Right cardiac atrium (tissue), 5 donors: ENCODE results near the gene SPRR4. TPM values are rescaled to one million over a fixed set of nuclear protein-coding genes. Genes with fewer than 3 reads are reported as not detected.

Experiments
- ATAC-seq, 2 donors: fragments of 200-7000 bp; cut with Tn5 transposase; one replicate each; pipeline versions ENCODE4 v1.8.0 to v1.9.1; 2020; ENCODE audit warnings: moderate library complexity in 2 of 2, mild to moderate bottlenecking in 1 of 2
- DNase-seq, 3 donors: peaks; one replicate each; pipeline ENCODE4 v3.0.0-alpha.2; 2020
- H3K27ac ChIP-seq: one replicate; pipeline ENCODE4 v1.5.1; 2013; ENCODE audit warnings: mild to moderate bottlenecking, low read length, control low read depth, moderate library complexity
- H3K27me3 ChIP-seq: one replicate; pipeline ENCODE4 v1.6.1; 2013; ENCODE audit not compliant: control insufficient read depth, insufficient read depth
- H3K4me1 ChIP-seq: one replicate; pipeline ENCODE4 v1.6.1; 2013; ENCODE audit warnings: low read length; ENCODE audit not compliant: control insufficient read depth, insufficient read depth
- H3K4me3 ChIP-seq: one replicate; pipeline ENCODE4 v1.5.1; 2013; ENCODE audit warnings: low read length, control low read depth
- H3K9me3 ChIP-seq: one replicate; pipeline ENCODE4 v1.6.1; 2013; ENCODE audit warnings: low read length; ENCODE audit not compliant: control insufficient read depth
- WGBS: extraction: QIAGEN DNeasy Blood & Tissue Kit; methylation state at CpG from one replicate; pipeline ENCODE4 v1.1.7; 2013; 5-methylcytosine and 5-hydroxymethylcytosine counted together
- intact Hi-C, 4 donors: fragments of 100-400 bp; cut with DNase I; formaldehyde crosslinking; loops; one replicate each; pipeline versions ENCODE4 v1.11.0 to v1.14.0; 2022 to 2023
- long read RNA-seq, 4 donors: library from polyadenylated mRNA; unstranded; transcript quantifications; one replicate each; pipeline ENCODE4 v2.0.0, GENCODE V29; 2020 to 2021
- polyA plus RNA-seq: library from polyadenylated mRNA; stranded (reverse); fragments of 200-250 nt; gene quantifications from one replicate; pipeline ENCODE4 v1.2.3, GENCODE V29; 2013
- total RNA-seq, 4 donors: library from RNA; stranded (reverse); fragmentation: NEBNext Ultra II Directional; extraction: Animal tissue kit (Norgen Biotek cat#: 25700); gene quantifications; one replicate each; pipeline ENCODE4 v1.2.1, GENCODE V29; 2021
- donor health status: healthy with polysubstance abuse.
- donor health status: DM: no; HTN: yes; CAD: no.
- donor health status: DM: no; HTN: no; CAD: no.
- donor health status: DM: no; HTN: yes; CAD: no; lungs with severe emphysema.
- donor health status: DM: yes; HTN: yes; CAD: no.

Gene SPRR4
- not detected for total RNA-seq
- not detected for polyA plus RNA-seq
- long read RNA-seq, donor 1: 0 reads
- long read RNA-seq, donor 2: 0 reads
- long read RNA-seq, donor 3: 0 reads
- long read RNA-seq, donor 4: 0 reads

DNA sequence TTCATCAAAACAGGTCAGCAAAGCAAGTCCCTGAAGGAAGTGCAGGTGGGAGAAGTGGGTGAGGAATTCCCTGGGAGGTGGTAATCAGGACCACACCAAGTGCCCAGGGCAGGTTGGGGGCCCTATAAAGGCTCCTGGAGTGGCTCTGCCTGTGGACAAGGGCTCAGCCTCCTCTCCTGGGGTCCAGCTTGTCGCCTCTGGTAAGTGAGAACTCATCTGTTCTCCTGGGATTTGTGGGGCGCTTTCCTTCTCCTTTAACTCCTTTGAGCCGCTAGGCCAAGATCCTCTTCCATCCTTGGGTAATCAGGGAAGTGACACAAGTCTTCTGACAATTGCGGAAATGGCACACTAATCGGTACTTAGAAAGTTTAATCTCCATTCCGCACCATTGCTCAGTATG is at the start of gene SPRR4:
Gene SPRR4, plus strand, starts transcription at position 154 of the 400 bp plus-strand sequence. CDS start 1,243 bp downstream, outside the sequence.
- intact Hi-C loops: no loop called here
- Histone ChIP-seq H3K9me3 (peaks cover 3% of the 10 kb centered on the region), H3K27me3 (no peaks in the 10 kb centered on the region), H3K4me1 (no peaks in the 10 kb centered on the region), H3K4me3 (no peak within 1 kb of the TSS), H3K27ac (no peak within 1 kb of the TSS)
- 84% methylated on average over 6 of the region's 6 CpGs for WGBS
- ATAC-seq: no peak
- DNase-seq: no peak

DNA sequence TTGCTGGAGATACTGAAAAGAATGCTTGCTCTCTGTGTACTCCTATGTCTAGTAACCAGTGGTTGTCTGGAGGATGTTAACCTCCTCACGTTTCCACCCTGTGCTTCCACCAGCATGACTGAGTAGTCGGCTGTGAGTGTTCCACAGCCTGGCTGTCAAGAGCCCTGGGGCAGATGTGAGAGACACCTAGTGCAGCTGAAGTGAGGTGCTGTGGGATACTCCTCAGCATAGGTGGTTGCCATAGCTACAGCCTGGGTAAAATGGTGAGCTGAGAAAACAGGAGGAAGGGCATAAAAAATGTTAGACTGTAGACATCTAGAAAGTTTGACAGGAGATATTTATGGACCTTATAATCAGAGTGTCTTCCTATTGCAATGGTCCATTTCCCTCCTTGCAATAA is 46.3 kb upstream of the SPRR4 start:
- Histone ChIP-seq H3K27me3 (no peaks in the 10 kb centered on the region), H3K27ac (no peak overlapping the region), H3K9me3 (peaks cover 6% of the 10 kb centered on the region), H3K4me3 (no peak overlapping the region), H3K4me1 (no peaks in the 10 kb centered on the region)
- ATAC-seq (no peak), DNase-seq (no peak)
- intact Hi-C loops: no loop called here
- WGBS: 43% methylated on average over 2 of the region's 2 CpGs

- 69% methylated on average over 3 of the region's 3 CpGs for WGBS
- no peak for ATAC-seq
- intact Hi-C loops: no loop called here
- H3K4me3 ChIP-seq: no peak overlapping the region
- no peak overlapping the region for H3K27ac ChIP-seq
- no peak for DNase-seq
- H3K27me3 ChIP-seq: no peaks in the 10 kb centered on the region
- no peaks in the 10 kb centered on the region for H3K4me1 ChIP-seq
- H3K9me3 ChIP-seq: peaks cover 6% of the 10 kb centered on the region
These were observed 44.4 kb upstream of the SPRR4 start for GRCh38 chr1:152926091-152926490.

- WGBS: 90% methylated on average over 3 of the region's 3 CpGs
- H3K9me3 ChIP-seq: peaks cover 6% of the 10 kb centered on the region
- DNase-seq: no peak
- H3K27ac ChIP-seq: no peak overlapping the region
- ATAC-seq: no peak
- no peak overlapping the region for H3K4me3 ChIP-seq
- intact Hi-C loops: no loop called here
- no peaks in the 10 kb centered on the region for H3K4me1 ChIP-seq
- no peaks in the 10 kb centered on the region for H3K27me3 ChIP-seq
These were observed 41.8 kb upstream of the SPRR4 start for GRCh38 chr1:152928671-152929070.

DNA sequence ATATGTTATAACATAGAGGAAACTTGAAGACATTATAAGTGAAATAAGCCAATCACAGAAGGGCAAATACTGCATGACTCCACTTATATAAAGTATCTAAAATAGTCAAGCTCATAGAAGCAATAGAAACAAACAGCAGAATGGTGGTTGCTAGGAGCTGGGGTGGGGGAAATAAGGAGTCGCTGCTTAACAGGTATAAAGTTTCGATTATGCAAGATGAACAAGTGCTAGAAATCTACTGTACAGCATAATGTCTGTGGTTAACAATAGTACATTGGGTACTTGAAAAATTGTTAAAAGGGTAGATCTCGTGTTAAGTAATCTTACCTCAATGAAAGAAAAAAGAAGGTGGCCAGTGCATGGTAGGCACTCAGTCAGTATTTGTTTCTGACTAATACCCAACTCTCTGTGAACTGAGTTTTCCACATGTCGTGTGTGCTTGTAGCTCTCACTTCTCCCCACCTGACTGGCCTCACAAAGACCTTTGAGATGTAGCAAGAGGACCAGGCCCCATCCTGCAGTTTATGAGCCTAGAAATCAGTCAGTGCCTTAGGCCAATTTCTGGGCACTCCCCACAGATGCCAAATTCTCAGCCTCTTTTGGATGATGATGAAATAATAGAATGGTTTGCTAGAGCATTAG is 38.2 kb upstream of the SPRR4 start:
- H3K9me3 ChIP-seq: peaks cover 2% of the 10 kb centered on the region
- intact Hi-C loops: no loop called here
- no peak for DNase-seq
- no peaks in the 10 kb centered on the region for H3K27me3 ChIP-seq
- H3K4me1 ChIP-seq: no peaks in the 10 kb centered on the region
- no peak for ATAC-seq
- no peak overlapping the region for H3K4me3 ChIP-seq
- 68% methylated on average over 4 of the region's 4 CpGs for WGBS
- H3K27ac ChIP-seq: no peak overlapping the region

DNA sequence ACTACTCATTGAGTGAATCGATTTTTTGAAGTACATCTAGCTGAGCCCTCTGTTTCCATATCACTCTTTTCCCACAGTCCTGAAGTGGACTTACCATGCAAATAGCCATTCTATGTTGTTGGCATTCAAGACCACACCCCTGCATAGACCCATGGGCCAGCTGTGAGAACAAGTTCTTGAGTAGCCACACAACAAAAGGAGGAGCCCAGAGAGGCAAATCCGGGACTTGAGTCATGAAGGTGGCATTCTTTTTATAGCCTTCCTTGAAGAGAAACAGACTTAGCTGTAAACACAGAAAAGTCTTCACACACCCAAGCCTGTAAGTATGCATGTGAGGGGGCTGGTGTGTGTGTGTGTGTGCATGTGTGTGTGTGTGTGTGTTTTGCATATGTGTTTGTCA is 37.3 kb upstream of the SPRR4 start:
- Histone ChIP-seq H3K4me3 (no peak overlapping the region), H3K9me3 (peaks cover 2% of the 10 kb centered on the region), H3K27ac (no peak overlapping the region), H3K4me1 (no peaks in the 10 kb centered on the region), H3K27me3 (no peaks in the 10 kb centered on the region)
- DNase-seq (no peak), ATAC-seq (no peak)
- intact Hi-C loops: no loop called here
- WGBS: 75% methylated on average over 2 of the region's 2 CpGs

- Histone ChIP-seq H3K9me3 (no peaks in the 10 kb centered on the region), H3K27ac (no peak overlapping the region), H3K4me1 (no peaks in the 10 kb centered on the region), H3K27me3 (no peaks in the 10 kb centered on the region), H3K4me3 (no peak overlapping the region)
- WGBS: 79% methylated on average over 1 of the region's 1 CpG
- intact Hi-C loops: no loop called here
- DNase-seq: no peak
- ATAC-seq: no peak
These were observed 29.8 kb upstream of the SPRR4 start for GRCh38 chr1:152940614-152941013.

DNA sequence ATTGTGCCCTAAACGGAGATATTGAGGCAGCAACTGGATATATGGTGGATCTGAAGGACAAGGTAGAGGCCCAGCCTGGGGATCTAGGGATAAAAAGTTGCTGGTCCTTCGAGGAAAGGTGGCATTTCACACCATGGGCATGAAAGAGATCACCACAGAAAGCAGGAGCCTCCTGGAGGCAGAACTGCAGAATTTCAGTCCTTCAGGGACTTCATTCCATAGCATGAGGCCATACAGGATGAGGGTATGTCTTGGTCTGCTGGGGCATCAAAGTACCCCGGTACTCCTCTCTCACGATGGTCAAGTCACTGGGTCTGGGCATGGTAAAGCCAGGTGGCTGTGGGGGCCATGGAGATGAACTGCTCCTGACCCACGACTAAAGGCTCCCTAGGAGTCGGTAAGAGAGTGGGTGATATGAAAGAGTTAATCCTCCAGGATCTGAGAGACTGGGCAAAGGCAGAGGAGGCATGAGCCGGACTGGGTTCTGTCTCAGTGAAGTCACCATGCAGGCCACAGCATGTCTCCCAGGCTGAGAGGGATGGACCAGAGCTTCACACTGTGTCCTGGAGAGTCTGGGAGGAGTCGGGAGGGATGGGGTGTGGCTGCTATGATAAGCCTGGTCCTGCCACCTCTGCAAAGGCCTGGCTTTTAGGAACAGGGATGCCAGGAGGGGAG is 29.3 kb upstream of the SPRR4 start:
- ATAC-seq (no peak), DNase-seq (no peak)
- intact Hi-C loops: no loop called here
- WGBS: 55% methylated on average over 8 of the region's 8 CpGs
- no peak overlapping the region for H3K4me3 ChIP-seq
- H3K27ac ChIP-seq: no peak overlapping the region
- H3K4me1 ChIP-seq: no peaks in the 10 kb centered on the region
- H3K27me3 ChIP-seq: no peaks in the 10 kb centered on the region
- H3K9me3 ChIP-seq: no peaks in the 10 kb centered on the region

- H3K9me3 ChIP-seq: no peaks in the 10 kb centered on the region
- ATAC-seq: no peak
- H3K4me1 ChIP-seq: no peaks in the 10 kb centered on the region
- 79% methylated on average over 2 of the region's 2 CpGs for WGBS
- DNase-seq: no peak
- H3K4me3 ChIP-seq: no peak overlapping the region
- H3K27me3 ChIP-seq: no peaks in the 10 kb centered on the region
- no peak overlapping the region for H3K27ac ChIP-seq
- intact Hi-C loops: no loop called here
These were observed 28.3 kb upstream of the SPRR4 start for GRCh38 chr1:152942161-152942560.

DNA sequence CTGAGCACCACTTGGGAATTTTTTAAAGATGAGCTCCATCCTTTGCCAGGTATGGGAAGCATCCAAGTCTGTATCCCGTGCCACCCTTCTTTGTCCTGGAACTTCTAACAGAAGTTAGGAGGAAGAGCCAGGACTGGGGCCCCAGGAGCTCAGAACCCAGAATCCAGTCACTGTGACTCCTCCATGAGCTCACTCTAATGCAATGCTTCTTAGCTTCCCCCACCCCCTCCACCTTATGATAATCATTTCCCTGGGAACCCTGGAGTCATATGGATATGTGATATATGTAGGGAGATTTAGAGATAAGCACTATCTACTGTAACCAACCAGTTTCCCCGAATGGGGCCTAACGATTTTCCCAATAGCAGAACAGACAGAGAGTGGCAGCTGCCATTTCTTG is 24.2 kb upstream of the SPRR4 start:
- no peak for ATAC-seq
- DNase-seq: no peak
- WGBS: 65% methylated on average over 3 of the region's 3 CpGs
- intact Hi-C loops: no loop called here
- Histone ChIP-seq H3K4me1 (no peaks in the 10 kb centered on the region), H3K9me3 (no peaks in the 10 kb centered on the region), H3K27me3 (no peaks in the 10 kb centered on the region), H3K4me3 (no peak overlapping the region), H3K27ac (no peak overlapping the region)

GRCh38 chr1:152946651-152947256 is 23.7 kb upstream of the SPRR4 start, which contains the start of gene SPRR5:
Gene SPRR5 (plus strand): TSS chr1:152947206. CDS start chr1:152948555, 1,349 bp downstream.
- 75% methylated on average over 4 of the region's 4 CpGs for WGBS

More at GRCh38 chr1:152946651-152947256, 23.7 kb upstream of the SPRR4 start, which contains the start of gene SPRR5:
- H3K27me3 ChIP-seq: no peaks in the 10 kb centered on the region
- H3K9me3 ChIP-seq: no peaks in the 10 kb centered on the region
- H3K27ac ChIP-seq: no peak within 1 kb of the TSS
- no peak within 1 kb of the TSS for H3K4me3 ChIP-seq
- intact Hi-C loops: no loop called here
- no peaks in the 10 kb centered on the region for H3K4me1 ChIP-seq
- DNase-seq (no peak), ATAC-seq (no peak)
